Fibroblast of skin of scalp (primary cell): Measurements from ENCODE around the gene LRRC8E.

Source experiments
- DNase-seq: peaks from one replicate; pipeline ENCODE4 v3.0.0-alpha.2; 2013

The LRRC8E gene

DNA sequence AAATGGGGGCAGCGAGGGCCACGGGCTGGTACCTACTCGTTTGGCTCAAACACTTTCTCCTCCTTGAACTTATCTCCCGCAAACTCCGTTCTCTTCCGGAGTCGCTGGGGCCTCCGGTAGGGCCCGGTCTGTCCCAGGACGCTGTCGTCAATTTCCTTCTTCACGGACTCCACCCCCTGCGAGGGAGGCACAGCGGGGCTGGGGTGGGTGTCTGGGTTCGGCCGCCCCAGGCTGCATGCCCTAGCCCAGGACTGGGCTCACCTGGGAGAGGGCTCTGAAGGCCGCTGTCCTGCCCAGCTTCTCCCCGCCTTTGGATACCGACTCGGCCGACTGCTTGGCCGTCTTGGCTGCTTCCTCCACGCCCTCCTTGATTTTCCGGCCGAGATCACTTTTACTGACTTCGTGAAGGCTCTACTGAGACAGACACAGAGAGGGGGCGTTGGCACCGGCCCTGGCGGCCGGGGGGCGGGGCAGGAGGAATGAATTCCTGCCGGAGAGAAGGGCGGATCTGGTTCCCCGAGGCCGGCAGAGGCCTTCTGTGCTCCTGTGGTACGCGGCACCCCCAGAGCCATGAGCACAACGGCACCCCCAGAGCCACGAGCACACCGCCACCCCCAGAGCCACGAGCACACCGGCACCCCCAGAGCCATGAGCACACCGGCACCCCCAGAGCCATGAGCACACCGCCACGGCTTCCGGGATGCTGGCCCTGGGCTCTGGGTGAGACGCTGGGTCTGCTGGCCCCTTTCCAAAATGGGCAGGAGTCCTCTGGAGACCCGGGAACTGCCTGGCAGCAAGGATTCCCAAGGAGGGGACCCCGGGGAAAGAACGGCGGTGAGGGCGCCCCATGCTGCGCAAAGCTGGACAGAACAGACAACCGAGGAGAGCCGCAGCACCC is 45.8 kb downstream of the LRRC8E start:
- no peak for DNase-seq

DNA sequence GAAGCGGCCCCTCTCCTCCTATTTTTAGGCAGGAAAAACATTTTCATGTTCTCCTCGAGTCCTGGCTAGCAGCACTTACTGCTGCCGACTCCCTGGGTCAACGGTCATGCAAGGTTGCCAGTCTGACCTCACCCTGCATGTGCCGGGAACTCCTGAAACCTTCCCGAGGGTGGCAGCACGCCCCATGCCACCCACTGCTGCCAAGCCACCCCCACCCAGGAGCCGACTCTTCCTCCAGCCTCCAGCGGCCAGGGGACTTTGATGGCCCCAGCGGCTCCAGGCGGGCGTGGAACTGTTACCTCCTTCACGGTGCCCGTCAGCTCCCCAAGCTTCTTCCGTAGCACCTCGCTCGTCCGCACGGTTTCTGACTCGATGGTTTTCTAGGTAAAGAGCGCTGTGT is 46.5 kb downstream of the LRRC8E start:
- DNase-seq: no peak

DNA sequence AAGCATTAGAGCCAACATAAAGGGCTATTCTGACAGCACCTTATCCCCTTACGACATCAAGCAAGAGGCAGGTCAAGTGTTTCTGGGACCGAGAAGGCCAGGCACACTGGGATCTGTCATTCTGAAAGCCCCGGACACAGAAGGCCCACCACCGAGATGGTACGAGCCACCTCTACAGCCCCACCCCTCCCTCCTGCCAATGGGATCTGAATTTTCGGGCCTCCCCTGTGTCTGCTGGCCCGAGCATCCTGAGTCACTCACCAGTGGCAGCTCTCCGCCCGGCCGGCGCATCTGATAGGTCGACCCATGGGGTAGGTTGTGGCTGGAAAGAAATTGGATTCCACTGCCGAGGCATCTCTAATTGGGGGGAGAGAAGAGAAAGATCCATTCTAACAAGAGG is 52.5 kb downstream of the LRRC8E start:
- no peak for DNase-seq

DNA sequence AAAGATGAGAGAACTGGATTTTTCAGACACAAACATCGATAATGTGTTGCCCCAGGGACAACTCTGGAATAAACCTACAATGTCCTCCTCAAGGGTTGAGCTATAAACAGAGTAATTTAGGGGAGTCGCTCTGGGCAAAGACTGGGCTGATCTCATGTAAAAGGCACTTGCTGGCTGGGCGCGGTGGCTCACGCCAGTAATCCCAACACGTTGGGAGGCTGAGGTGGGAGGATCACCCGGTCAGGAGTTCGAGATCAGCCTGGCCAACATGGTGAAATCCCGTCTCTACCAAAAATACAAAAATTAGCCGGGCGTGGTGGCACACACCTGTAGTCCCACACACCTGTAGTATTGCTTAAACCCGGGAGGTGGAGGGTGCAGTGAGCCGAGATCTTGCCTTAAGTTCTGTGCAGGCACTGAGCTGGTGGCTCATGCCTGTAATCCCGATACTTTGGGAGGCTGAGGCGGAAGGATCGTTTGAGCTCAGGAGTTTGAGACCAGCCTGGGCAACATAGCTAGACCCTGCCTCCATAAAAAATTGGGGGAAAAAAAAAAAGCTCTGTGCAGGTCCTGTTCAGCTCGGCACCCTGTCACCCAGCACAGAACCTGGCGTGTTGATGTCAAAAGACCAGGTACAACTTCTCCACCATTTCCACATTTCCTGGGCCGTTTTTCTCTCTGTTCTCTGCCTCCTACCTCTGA is 53.7 kb downstream of the LRRC8E start:
- DNase-seq: no peak

DNA sequence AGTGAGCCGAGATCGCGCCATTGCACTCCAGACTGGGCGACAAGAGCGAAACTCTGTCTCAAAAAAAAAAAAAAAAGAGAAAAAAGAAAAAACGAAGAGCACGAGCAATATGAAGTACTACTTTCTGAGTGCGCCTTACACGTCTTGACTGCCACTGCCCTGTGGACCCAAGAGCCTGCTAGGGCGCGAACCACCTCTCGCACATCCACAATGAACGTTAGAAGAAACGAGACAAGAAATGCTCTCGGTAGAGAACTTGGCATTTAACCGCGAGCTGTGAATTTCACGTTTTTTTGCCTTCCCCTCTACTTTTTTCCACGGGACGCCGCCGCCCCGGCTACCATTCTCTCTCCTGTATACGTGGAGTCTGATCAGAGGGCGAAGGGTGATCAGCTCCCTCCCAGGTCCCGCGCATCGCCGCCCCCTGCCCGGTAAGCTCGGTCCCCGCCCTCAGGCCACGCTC is 54.7 kb downstream of the LRRC8E start:
- no peak for DNase-seq

DNA sequence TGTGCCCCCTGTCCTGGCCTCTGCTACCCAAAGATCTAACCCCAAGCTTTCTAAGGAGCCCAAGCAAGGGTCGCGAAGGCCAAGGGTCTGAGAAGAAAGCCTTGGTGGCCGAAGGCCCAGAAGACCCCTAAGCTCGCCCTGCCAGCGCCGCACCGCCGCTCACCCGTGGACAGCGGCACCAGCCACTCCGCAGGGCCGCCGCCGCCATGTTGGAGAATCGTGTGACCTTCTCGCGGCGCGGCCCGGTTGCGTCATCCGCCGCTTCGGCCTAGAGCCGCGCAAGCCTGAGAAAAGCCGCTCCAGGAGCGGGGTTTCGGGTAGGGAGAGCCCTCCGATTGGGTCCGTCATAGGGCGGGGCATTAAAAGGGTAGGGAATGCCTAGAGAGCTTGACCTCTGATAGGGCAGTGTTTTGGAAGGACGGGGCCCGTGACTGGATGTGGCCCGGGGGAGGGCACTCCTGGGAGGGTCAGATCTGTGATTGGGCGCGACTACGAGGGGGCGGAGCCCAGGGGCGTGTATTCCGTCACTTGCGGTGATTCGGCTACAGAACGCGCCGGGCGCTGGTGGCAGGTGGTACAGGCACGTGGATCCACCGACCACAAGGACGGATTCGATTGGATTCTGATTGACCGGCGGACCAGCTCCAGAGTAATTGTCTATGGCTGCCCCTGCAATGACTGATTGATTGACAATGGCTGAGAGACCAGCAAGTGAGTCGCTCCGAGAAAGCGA is 55.3 kb downstream of the LRRC8E start, which contains the start of gene TIMM44:
TIMM44 (minus strand) TSS at position 223 of the 733 bp plus-strand sequence; CDS start at position 208, 15 bp downstream.
- DNase-seq: peak; percentile 100

DNA sequence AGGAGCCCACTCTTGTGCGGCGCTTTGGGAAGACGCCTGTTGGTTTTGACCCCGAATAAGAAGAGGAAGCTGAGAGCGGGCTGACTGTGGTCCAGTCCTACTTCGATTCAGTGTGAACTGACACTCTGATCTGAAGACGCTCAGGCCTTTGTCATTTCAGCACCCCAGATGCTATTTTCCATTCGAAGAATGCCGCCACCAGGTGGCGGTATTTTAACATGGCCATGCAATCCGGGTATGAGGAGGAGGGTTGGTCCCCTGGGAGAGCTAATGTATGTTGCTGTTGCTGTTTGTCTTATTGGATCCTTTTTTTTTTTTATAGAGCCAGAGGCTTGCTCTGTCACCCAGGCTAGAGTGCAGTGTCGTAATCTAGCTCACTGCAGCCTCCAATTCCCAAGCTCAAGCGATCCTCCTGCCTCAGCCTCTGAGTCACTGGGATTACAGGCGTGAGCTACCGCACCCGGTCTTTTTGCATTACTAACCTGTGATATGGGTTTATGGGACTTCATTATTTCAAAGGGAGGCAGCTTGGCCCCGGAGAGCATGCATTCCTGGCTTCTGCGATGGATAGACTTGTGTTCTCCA is 56.0 kb downstream of the LRRC8E start:
- DNase-seq: peak; percentile 96

DNA sequence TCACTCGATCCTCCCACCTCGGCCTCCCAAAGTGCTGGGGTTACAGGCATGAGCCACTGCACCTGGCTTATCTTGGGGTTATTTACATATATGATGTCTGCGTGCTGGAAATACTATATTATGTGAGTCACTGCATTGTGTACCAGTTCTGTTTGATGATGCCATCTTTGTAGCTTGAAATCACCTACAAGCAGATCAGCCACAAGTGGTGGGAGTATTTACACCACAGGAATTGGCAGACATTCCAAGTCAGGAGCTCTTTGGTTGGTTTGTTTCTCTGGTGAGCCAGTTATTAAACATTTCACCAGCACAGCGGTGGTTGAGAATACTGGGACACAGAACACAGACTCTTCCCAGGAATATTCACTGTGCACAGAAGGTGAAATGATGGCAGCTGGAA is 59.6 kb downstream of the LRRC8E start:
- no peak for DNase-seq
